ENCODE measurements around the gene RPS27L.

- TF ChIP-seq CTCF (IDR thresholded peaks at IDR 0.05): no peak
- TF ChIP-seq POLR2A (IDR thresholded peaks at IDR 0.05; ENCODE audit: low read depth): no peak
- TF ChIP-seq EP300 (IDR thresholded peaks at IDR 0.05): no peak
Measured at GRCh38 chr15:63185206-63185605, 27.9 kb upstream of the RPS27L start.

Data from esophagus muscularis mucosa (tissue), 4 donors.